ENCODE measurements around the gene MED17.
A peak's percentile ranks its signal among the peaks of the same experiment; 100 is the strongest.

Gene MED17

DNA sequence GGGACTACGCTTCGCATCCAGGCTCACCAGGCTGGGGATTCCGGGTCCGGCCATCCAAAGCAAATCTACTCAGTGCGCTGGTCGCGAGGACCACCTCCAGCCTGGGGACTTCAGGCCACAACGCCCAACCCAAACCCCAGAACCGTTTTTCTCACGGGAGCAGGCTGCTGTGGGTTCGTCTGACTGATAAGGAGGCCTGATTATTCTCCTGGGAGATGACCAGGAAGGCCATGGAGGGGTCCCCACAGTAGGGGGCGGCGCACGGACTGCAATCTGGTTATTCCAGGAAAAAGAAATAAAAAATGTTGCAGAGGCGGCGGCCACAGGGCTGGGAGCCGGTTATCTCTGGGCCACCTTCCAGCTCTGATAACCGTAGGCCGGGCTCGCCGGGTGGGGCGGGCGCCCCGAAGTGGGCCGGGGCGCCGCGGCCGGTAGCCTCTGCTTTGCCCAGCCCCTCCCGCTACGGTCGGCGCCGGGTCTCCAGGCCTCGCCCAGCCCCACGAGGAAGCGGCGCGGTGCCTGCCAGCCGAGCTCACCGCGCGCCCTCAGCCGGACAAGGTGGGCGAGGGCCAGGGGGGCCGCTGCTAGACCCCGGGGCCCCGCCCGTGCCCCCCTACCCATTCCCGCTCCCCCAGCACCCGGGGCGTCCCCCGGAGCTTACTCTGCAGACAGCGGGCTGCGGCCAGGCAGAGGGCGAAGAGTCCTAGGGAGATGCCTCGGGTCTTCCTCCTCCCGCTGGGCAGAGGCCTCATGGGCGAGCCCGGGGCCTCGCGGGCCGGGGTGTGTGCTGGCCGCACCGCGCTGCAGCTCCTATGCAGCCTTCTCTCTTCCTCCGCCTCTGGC is 65.9 kb downstream of the MED17 start:
- peak; percentile 50 for DNase-seq (ENCODE audit: low spot score)

DNA sequence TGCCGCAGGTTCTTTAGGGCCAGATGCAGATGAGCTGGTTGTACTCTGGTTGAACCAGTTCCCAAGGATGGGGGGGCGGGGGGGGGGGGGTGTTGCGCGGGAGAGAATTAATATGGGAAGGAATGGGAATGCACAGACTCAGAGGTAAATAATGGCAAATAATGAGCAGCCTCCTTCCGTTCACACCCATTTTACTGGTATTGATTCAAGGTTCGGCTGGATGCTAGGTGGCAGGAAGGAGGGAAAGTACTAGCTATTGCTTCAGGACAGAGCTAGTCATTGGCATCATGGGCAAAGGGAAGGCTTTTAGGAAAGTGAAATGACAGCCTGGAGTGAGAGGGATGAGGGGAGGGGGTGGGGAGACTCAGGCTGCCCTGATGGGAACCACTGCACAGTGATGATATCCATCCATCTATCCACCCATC is 66.5 kb downstream of the MED17 start, which contains the start of gene VSTM5:
VSTM5 (minus strand) TSS at position 25 of the 425 bp plus-strand sequence. CDS start 116 bp downstream, outside the sequence.
- no peak for DNase-seq (ENCODE audit: low spot score)

GRCh38 chr11:93852242-93852641 is 68.2 kb downstream of the MED17 start:
- DNase-seq (ENCODE audit: low spot score): no peak

GRCh38 chr11:93857413-93858120 is 73.5 kb downstream of the MED17 start:
- DNase-seq (ENCODE audit: low spot score): no peak

GRCh38 chr11:93858121-93858775 is 74.2 kb downstream of the MED17 start:
- no peak for DNase-seq (ENCODE audit: low spot score)

DNA sequence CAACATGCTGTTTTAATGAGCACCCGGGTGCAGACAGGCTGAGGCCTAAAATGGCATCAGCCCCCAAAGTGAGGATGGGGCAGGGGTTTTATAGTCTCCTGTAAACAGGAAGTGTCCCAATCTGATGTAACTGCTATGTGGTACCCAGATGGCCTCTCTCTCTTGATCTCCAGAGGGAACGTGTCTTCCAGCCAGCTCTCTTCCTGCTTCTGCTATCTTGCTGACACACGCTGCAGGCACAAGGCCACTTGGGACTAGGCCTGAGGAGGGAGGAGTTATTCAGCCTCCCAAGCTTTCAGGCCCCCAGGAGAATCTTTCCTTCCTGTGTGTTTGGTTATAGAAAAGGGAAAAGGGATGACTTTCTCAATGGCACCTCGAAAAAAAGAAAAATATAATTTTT is 77.7 kb downstream of the MED17 start:
- no peak for DNase-seq (ENCODE audit: low spot score)

Data from HuH-7 (cell line).